ENCODE measurements around the gene VEPH1.

Gene VEPH1

DNA sequence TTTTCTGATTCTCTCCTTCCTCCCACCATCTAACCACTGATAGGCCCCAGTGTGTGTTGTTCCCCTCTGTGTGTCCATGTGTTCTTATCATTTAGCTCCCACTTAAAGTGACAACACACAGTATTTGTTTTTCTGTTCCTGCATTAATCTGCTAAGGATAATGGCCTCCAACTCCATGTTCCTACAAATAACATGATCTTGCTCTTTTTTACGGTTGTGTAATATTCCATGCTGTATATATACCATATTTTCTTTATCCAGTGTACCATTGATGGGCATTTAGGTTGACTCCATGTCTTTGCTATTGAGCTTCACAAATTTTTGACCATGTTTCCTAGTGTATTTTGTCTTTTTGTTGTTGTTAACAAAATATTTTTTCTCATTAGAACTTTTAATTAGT, 30.6 kb downstream of the VEPH1 start:
- no peak for DNase-seq

DNA sequence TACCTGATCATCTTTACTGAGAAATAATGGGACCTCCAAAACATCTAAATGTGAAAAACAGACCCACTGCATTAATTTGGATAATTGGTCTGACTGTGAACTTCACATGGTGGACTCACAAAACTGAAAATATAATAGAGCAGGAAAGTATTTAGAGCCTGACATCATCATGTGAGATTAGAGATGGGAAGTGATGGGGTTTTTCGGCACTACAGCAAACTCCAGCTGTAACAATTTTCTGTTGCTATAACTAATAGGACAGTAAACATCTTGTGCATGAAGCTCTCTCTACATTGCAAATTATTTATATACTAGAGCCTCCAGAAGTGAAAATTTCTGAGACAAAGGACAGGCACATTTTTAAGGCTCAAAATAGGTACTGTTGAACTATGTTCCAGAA, 32.2 kb downstream of the VEPH1 start:
- no peak for DNase-seq

DNA sequence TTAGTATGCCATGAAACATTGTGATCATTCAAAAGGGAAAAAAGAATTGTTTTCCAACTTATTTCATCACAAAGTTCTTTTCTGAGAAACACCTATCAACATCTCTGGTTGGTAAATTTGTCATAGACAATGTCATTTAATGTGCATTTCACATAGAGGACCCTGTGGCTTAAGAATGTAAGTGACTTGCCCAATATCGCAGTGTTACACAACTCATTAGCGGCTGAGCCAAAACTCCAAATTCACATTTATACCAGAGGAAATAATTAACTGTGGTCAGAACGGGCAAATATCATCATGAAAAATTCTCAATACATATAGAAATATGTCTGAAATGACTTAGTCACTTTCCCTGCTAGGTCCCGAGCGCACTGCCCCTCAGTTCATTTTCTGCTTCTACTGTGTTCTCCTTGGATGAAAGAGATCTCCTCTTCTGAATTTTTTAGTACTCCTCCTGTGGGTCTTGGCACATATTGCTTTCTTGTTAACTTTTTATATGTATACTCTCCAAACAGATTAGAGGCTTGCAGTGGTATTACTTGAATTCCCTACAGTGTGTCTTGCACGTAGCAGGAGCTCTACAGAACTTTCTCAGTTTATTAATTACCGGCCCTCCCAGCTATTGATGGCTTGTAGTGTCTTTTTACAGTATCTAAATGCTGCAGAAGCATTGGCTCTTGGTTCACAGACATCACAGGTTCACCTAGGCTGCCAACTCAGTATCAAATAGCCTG, 33.5 kb downstream of the VEPH1 start:
- DNase-seq = no peak

DNA sequence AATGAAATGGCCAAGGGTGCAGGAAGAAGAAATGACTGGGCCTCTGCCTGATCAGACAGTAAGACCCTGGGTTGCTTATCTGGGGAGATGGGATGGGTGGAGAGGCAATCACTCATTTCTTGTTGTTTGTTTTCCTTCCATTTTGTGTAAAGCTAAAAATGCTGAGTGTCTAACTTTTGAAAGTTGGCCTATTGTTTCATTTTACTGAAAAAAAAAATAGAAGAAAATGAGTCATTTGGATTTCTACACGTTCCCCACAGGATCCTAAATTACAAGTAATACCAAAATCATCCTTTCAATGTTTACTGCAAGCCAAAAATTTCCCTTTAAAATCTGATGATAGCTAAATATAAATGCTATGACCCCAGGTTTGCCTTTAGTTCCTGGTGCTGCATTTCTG, 36.0 kb downstream of the VEPH1 start:
- DNase-seq = no peak

DNA sequence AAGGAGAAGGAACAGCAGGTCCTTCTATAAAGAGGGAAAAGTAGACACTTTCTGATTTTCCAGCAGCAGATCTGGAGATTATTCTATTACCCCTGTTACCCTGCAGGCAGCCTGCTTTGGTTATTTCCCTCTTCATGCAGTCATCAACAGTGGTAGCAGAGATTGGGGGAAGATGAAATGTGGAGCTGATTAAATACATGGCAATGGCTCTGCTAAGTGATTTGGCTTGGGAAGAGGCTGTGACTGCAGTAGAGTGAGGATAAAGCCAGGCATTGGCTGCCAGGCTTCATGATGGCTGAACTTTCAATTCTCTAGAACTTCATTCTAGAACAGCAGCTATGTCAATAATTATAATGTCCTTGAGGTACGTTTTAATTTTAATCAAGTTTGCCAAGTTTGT, 37.5 kb downstream of the VEPH1 start:
- no peak for DNase-seq

DNA sequence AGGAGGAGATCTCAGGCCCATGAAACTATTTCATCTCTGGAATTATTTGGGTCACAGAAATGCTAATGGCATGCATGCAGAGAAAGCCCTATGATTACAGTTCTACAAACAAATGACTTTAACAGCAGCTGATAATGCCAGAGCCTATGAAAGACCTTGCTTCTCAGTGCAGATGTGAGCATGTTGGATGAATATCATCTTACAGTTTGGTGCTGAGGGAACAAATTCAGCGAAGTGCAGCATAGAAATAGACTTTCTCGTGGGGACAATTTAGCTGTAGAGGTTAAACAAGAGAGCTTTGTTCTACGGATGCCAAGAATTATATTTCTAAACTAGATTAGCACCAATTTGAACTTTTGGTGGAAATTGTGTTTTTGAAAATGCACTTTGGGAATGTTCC, 38.9 kb downstream of the VEPH1 start:
- DNase-seq = no peak

DNA sequence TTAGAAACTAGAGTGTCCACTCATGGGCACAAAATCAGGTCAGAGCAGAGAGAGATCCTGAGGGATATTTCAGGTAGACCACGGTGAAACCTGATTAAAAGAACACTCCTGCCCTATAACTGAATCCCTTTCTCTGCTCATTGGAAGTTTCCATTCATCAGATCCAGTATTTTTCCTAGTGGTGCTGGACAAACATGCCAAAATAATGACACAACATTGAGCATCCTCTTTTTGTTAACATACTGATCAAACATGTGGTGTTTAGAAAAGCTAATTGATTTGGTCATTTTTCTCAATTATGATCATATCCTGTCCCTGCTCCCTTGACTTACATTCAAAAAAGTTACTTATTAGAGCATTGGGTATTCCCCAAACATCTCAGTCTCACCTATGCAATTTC, 39.4 kb downstream of the VEPH1 start:
- DNase-seq = no peak

DNA sequence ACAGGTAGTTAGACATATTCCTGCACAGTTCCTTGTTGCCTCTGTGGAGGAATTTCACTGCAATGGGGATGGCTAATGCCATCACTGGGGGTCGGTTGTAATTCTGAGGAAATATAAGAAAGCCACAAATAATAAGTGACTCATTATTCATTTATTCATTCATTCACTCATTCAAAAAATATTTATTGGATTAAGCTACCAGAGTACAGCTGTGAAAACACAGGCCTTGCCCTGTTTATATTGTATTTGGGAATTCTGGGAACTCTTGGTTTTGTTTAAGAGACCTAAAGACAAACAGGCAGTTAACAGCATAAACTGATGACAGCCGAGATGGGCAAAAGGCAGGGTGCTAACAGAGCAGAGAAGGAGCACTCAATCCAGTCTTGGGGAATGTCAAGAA, 43.0 kb downstream of the VEPH1 start:
- DNase-seq = no peak

DNA sequence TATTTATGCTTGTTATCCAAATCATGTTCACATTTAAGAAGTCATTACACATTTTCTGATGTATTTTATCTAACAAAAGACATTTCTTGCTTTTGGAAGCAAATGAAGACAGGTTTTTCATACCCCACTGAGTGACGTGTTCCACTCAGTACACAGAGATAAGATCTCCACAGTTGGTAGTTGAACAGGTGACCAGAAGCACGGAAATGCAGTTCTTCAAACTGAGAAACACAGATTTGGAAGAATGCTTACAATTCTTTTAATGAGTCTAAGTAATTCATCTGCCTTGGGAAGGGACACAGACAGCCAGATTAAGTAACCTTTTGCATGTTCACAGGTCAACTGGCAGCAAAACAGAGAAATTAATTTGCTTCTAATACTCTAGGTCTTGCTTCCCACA, 43.5 kb downstream of the VEPH1 start:
- DNase-seq = no peak

DNA sequence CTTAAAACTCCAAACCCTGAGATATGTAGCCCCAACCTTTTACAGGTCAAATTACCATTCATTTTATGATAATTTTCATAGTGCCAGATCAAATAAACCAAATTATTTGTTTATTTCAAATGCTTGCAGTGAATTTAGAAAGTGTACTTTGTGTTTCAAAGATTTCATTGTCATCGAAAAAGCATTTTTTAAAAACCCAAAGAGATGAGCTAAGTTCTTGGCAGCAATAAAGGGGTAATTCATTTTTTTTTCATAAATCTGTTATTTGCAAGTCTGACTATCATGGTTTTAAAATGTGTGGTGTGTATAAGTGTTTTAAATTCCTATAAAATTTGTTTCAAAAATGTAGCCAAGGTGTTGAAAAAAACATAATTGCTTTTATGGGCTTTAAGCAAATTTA, 49.4 kb downstream of the VEPH1 start:
- DNase-seq = no peak

DNA sequence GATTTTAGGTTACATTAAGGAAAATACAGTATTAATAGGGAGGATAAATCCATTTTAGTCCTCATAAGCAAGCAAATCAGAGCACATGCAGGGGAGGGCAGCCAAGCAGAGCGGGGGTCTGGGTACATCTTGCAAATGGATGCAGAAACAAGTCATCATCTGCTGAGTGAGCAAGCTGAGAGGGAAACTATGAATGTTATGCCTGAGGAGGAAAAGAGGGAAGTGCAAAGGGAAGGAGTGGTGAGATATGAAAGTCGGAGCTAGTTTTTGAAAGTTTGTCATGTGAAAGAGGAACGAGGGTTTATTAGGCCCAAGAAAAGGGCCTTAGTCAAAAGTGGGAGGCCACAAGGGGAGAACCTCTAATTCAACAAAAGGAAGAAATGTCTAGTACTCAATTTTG, 51.1 kb downstream of the VEPH1 start:
- no peak for DNase-seq

DNA sequence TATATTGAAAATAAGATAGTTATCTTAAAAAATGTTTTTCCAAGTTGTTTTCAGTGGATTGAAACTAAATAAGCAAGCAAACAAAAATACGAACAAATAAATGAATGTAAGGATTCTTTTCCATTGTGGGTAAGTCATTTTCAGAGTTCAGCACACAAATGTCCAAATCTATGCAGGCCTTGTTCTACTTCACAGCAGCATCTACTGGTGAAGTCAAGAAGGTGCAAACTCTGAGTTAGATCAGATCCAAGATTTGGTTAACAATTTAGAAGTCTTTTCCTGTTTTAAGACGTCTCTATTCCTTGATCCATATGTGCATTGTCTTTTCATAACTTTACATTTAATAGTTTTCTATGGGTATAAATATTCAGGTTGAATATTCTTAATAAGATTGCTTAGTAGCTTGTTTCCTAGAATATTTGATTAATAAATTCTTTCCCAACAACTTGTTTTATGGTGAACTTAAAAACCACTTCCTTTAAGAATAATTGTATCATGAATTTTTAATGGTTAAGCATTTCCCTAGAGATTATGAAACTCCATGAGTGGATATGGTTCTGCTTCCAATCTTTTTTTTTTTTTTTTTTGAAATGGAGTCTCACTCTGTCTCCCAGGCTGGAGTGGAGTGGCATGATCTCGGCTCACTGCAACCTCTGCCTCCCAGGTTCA, 56.1 kb downstream of the VEPH1 start:
- DNase-seq = no peak

DNA sequence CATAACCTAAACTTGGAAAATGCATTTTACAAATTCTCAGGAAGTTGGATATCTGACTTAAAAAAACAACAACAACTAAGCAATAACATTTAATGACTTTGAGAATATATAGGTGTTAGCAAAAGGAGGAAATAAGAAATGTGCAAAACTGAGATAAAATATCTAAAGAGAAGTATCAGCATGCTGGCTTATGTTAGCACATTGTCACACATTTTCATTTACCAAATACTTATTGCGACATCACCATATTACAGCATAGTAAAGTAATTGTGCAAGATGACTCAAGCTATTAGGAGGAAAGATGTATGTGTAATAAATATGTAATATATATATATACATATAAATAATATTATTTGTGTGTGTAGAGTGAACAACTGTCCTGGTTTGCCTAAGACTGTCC, 57.4 kb downstream of the VEPH1 start:
- no peak for DNase-seq

DNA sequence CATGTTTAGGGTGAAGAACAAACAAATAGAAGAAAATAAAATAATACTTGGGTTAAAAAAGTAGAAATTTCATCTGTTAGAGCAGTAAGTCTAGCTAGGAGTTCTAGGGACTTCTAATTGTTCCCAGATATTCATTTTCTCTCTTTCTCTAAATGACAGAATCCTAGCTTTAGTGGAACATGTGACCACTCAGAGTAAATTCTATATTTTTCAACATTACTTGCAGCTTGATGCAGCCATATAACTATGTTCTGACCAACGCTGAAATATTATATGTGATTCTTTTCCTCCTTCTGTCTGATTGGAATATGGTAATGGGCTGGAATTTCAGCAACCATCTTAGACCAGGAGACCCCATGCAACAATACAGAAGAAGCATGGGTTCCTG, 58.4 kb downstream of the VEPH1 start:
- no peak for DNase-seq

DNA sequence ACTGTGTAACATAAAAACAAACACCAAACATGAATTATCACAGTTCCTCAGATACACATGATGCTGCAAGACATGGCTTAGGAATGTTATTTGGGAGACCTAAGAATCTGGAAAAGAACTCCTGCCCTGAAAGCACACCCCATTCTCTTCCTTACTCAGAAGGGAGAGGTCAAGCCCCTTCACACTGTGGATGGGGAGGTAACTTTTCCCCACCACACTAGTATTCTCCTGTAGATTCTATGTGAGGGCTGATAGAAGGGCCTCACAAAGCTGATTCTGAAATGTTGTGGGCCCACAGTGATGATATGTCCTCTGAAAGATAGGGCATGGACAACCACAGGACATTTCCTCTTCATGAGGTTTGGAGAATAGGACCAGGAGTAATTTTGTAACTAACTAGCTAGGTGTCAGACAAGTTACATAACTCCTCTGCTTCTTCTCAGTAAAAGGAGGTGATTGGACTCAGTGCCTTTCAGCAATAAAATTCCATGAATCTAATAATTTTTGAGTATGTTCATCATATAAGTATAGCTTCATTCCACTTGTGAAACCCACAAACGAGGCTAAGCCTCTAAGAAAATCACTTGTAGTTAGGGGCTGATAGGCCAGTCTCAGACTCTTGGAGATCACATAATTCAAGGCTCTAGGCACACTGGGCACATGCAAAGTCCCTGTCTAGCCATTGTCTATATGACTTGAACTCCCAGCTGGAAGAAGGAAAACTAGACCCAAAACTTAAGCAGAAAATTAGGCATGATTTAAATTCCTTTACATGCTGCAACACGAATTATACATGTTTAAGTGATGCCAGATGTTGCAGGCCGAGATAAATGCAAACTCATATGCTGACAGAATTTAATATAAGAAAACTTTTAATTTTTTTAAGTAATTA, 59.1 kb downstream of the VEPH1 start:
- DNase-seq = no peak

DNA sequence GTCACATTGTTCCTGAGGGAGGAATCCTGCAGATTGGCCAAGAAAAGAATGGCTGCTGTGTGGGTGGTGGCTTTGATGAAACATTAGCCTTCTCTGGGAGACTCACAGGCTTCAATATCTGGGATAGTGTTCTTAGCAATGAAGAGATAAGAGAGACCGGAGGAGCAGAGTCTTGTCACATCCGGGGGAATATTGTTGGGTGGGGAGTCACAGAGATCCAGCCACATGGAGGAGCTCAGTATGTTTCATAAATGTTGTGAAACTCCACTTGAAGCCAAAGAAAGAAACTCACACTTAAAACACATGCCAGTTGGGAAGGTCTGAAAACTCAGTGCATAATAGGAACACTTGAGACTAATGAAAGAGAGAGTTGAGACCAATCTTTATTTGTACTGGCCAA, 60.5 kb downstream of the VEPH1 start:
- DNase-seq = no peak

DNA sequence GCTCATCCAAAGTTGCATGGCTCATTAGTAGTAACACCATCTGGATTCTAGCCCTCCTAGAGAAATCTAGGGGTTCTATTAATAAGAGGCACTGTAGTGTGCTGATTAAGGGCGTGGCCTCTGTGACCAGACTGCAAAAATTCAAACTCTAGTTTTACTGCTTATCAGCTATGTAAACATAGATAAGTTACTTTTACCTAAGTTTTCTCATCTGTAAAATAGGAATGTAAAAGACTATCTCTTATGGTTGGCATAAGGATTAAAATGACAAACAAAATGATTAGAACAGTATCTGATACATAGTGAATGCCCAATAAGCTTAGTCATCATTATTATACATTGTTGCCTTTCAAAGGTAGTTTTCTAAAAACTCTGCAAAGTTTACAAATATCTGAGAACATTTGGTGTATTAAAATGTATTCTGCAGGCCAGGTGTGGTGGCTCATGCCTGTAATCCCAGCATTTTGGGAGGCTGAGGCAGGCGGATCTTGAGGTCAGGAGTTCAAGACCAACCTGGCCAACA, 62.1 kb downstream of the VEPH1 start:
- DNase-seq = no peak

DNA sequence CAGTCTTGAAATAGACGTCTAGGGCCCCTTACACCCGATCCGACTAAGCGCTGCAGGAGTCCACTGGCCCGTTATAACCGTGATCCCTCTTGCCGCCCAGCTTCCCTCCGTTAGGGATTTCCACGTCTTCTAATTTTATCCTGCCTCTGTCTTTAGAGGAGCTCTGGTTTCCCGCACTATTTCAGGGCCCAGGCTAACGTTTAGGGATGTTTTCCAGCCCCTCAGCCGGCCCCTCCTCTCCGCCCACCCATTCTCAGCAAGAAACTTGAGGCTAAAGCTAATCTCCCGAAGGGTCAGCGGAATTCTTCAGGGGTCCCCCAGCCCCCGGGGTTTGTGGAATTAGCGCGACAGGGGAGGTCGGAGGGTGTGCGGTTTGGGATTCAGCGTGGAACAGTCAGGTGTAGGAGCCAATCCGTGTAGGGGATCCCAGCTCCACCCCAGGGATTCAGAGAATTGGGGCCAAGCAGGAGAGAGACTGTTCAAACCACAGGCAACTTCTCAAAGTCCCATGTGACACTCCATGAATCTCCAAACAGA, 65.0 kb downstream of the VEPH1 start:
- no peak for DNase-seq

DNA sequence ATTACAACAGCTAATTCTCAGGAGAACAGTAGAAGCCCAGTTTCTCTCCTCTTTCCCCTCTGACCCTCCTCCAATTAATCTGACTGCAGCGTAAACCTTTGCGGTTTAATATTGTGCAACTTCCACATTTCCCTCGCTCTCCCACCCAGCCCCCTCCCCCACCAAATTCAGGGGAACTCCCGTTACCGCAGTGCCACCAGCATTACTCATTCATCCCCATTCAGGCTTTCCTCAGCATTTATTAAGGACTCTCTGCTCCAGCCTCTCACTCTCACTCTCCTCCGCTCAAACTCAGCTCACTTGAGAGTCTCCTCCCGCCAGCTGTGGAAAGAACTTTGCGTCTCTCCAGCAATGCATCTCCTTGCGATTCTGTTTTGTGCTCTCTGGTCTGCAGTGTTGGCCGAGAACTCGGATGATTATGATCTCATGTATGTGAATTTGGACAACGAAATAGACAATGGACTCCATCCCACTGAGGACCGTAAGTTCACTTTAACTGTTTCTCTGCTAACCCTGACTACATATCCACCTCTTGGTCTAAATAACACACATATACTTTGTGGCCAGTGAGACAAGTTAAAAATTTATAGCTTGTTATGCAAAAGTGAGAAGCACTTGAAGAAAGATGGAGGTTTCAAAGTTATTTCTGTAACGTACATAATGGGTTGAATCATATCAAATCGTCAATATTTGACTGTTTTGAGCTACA, 66.5 kb downstream of the VEPH1 start, which contains the start of gene PTX3:
Gene PTX3 (plus strand): TSS at position 268 of the 709 bp plus-strand sequence. CDS start 84 bp downstream, at position 352.
- DNase-seq = peak; percentile 27

DNA sequence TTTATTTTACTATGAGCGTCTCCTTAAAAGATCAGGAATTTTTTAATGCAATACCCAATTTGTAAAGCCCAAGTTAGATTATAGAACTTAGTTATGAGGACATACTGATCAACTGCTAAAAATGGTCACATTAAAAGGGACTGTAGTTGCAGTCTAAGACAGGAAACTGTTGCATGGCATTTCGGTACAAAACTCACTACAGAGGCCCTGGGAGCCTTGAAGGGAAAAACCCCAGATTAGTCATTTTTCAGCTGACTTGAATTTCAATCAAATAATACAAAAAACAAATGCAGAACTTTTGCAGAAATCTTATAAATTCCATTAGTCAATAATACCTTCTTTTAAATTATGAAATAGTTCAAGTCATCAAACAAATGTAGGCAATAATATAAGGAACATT, 73.5 kb downstream of the VEPH1 start:
- no peak for DNase-seq

DNA sequence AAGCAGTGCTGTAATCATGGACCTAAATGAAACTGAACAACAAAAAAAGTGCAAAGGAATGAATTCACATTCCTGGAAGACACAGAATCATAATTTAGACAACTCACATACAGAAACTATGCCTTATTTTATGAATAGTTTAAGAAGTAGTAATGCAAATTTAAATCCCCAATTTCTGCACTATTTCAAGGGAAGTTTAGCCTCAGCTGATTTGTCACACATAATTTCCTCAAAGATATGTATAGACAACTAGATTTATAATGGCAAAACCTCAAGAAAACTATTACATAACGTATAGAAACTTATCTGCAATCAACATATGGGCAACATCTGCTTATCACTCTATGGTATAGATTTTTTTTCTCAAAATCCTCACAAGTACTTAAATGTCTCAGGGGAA, 74.4 kb downstream of the VEPH1 start:
- no peak for DNase-seq

DNA sequence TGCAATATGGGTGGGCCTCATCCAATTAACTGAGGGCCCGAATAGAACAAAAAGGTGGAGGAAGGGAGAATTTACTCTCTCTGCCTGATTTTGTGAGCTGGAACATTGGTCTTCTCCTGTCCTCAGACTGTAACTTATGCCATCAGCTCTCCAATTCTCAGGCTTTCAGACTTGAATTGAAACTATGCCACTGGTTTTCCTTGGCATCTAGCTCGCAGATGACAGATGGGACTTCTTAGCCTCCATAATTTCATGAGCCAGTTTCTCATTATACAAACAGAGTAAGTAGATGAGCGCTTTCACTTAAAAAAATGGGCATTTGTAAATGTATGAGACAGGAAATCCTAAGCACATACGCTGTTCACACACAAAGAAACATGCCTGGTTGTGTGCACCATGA, 75.3 kb downstream of the VEPH1 start:
- no peak for DNase-seq

DNA sequence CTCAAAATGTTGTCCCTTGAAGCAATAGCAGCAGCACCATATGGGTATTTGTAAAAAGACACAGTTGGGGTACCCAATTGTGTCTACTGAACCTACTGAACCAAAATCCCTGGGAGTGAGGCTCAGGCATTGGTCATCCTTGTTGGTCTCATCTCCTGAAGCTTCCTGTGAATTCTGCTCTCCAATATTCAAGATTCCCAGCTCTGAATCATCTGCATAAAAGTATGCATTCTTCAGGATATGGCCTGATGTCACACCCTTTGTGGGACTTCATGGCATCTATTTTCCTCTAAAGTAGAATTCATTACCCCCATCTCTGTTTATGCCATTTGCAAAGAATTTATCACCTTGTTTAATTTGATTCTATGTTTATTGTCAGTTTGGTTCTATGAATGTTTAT, 79.9 kb downstream of the VEPH1 start:
- DNase-seq = no peak

Measured in 8988T (cell line).